SJSA1 (cell line): Measurements from ENCODE around the gene MRI1. TPM values are rescaled to one million over a fixed set of nuclear protein-coding genes. Genes with fewer than 3 reads are reported as not detected.

ENCODE experiments used
- DNase-seq, 2 experiments: peaks; one replicate each; pipeline ENCODE4 v3.0.0-alpha.2; 2015 to 2020; ENCODE audit warnings: low spot score in 2 of 2, low read depth in 1 of 2
- H3K27ac ChIP-seq: fragments of 250-450 bp; sonication (Bioruptor Pico); 2 replicates; pipeline ENCODE4 v1.5.1; 2020; ENCODE audit warnings: mild to moderate bottlenecking, moderate library complexity
- H3K27me3 ChIP-seq: fragments of 250-450 bp; sonication (Bioruptor Pico); replicated peaks from 2 replicates; pipeline ENCODE4 v1.5.1; 2020; ENCODE audit warnings: mild to moderate bottlenecking, moderate library complexity
- H3K36me3 ChIP-seq: fragments of 250-450 bp; sonication (Bioruptor Pico); 2 replicates; pipeline ENCODE4 v1.5.1; 2020; ENCODE audit warnings: mild to moderate bottlenecking
- H3K4me1 ChIP-seq: fragments of 250-450 bp; sonication (Bioruptor Pico); replicated peaks from 2 replicates; pipeline ENCODE4 v1.6.1; 2021; ENCODE audit warnings: mild to moderate bottlenecking
- H3K4me3 ChIP-seq: fragments of 250-450 bp; sonication (Bioruptor Pico); 2 replicates; pipeline ENCODE4 v1.5.1; 2020; ENCODE audit warnings: mild to moderate bottlenecking
- H3K9me3 ChIP-seq: fragments of 250-450 bp; sonication (Bioruptor Pico); replicated peaks from 2 replicates; pipeline ENCODE4 v1.5.1; 2020; ENCODE audit warnings: mild to moderate bottlenecking
- total RNA-seq: library from RNA; depleted of rRNA; stranded (reverse); fragments of >200 nt; shearing (Covaris generic); gene quantifications from 2 replicates; pipeline ENCODE4 v1.2.3, GENCODE V29; 2014; rRNA removed

MRI1 gene
- 34.4 and 45.4 TPM in 2 replicates for total RNA-seq

DNA sequence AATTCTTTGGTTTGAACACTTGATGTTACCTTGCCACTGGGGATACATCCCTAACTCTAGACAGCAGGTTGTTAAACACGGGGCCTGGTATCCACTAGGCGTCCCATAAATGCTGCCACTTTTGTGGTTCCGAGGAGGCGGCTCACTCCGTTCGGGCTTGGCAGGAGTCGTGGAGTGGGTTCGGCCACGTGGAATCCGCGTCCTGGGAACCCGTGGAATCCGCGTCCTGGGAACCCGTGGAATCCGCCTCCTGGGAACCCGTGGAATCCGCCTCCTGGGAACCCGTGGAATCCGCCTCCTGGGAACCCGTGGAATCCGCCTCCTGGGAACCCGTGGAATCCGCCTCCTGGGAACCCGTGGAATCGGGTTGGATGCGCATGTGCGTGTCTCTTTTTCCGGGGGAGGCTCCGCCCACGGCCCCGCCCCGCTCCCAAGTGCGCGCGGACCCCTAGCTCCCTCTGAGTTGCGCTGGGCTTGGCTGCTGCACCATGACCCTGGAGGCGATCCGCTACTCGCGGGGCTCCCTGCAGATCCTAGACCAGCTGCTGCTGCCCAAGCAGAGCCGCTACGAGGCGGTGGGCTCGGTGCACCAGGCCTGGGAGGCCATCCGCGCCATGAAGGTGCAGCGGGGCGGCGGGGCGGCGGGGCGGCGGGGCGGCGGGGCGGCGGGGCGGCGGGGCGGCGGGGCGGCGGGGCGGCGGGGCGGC lies at the start of gene MRI1:
TSS of gene MRI1 (plus strand) at position 422 of the 707 bp plus-strand sequence. CDS start at position 489, 67 bp downstream.
- peak; percentile 52 to 79 for DNase-seq
- no peaks in the 10 kb centered on the region; the same call in 1 of the 2 replicates for H3K9me3 ChIP-seq
- H3K36me3 ChIP-seq = peaks cover 70% of the 10 kb centered on the region
- H3K4me3 ChIP-seq = peak within 1 kb of the TSS; percentile 73
- H3K27ac ChIP-seq = no peak within 1 kb of the TSS
- H3K27me3 ChIP-seq = no peaks in the 10 kb centered on the region
- peaks cover 16% of the 10 kb centered on the region for H3K4me1 ChIP-seq

DNA sequence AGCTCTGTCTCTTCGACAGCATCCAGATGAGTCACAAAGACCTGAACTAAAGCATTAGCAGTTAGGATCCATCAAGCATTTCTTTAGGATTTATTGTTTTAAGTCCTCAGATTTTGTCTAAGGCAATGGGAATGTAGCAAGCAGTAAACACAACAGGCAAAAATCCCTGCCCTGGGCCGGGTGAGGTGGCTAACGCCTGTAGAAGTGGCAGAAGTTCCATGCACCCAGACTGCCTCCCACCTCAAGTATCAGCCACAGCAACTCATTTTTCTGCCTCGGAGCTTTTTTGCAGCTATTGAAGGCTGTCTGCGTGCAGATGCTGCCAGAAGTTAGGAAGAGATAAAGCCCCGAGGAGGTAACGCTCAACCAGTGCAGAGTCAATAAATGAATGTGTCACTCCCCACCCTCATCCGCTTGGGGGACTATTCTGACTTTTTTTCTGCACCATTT lies 47.1 kb upstream of the MRI1 start:
- H3K27me3 ChIP-seq = peaks cover 4% of the 10 kb centered on the region; the same call in 1 of the 2 replicates
- no peak overlapping the region for H3K27ac ChIP-seq
- H3K4me1 ChIP-seq = no peaks in the 10 kb centered on the region
- H3K4me3 ChIP-seq = no peak overlapping the region
- peaks cover 5% of the 10 kb centered on the region; the same call in 1 of the 2 replicates for H3K9me3 ChIP-seq
- DNase-seq = no peak
- H3K36me3 ChIP-seq = no peaks in the 10 kb centered on the region

DNA sequence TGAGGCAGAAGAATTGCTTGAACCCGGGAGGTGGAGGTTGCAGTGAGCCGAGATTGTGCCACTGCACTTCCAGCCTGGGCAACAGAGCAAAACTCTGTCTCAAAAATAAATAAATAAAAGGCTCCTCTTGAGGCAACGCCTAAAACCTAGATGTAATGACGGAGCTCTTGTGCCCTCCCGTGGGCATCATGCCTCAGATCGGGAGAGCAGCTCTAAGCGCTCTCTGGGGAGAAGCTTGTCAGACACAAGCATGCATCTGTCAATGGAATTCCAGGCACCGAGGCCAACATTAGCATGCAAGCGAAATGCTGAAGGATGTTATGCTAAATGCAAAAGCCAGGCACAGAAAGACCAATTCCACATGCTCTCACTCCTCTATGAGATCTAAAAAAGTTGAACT lies 45.6 kb upstream of the MRI1 start:
- Histone ChIP-seq H3K27ac (no peak overlapping the region), H3K4me1 (no peaks in the 10 kb centered on the region), H3K27me3 (no peaks in the 10 kb centered on the region), H3K9me3 (peaks cover 5% of the 10 kb centered on the region; the same call in 1 of the 2 replicates), H3K36me3 (no peaks in the 10 kb centered on the region), H3K4me3 (no peak overlapping the region)
- no peak for DNase-seq

DNA sequence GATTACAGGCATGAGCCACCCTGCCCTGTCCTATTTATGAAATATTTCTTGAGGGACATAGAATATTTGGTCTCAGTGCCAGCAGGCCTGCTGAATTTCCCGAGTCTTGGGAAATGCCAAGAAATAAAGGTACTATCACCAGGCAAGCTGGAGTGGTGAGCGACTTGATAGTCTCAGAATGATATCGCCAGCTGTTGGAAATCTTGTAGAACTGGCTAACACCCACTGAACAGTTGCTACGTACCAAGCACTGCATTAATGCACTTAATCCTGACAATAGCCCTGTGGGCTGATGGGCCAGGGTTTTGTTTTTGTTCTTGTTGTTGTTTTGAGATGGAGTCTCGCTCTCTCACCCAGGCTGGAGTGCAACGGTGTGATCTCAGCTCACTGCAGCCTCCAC lies 42.2 kb upstream of the MRI1 start:
- H3K4me3 ChIP-seq = no peak overlapping the region
- no peaks in the 10 kb centered on the region for H3K36me3 ChIP-seq
- no peak overlapping the region for H3K27ac ChIP-seq
- no peaks in the 10 kb centered on the region for H3K9me3 ChIP-seq
- H3K27me3 ChIP-seq = no peaks in the 10 kb centered on the region
- DNase-seq = no peak
- no peaks in the 10 kb centered on the region for H3K4me1 ChIP-seq

DNA sequence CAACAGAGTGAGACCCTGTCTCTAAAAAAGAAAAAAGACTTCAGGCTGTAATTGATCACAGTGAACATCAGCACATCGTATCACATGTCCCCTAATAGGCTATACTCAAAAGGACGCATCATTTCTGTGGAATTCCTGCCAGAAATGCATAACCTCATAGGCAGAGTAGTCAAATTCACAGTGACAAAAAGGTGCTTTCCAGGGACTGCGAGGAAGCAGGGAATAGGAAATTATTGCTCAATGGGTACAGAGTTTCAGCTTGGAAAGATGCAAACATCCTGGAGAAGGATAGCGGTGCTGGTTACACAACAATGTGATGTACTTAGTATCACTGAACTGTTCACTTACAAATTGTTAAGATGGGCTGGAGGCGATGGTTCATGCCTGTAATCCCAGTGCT lies 41.1 kb upstream of the MRI1 start:
- no peaks in the 10 kb centered on the region for H3K9me3 ChIP-seq
- H3K27ac ChIP-seq = no peak overlapping the region
- H3K36me3 ChIP-seq = no peaks in the 10 kb centered on the region
- no peak overlapping the region for H3K4me3 ChIP-seq
- no peaks in the 10 kb centered on the region for H3K4me1 ChIP-seq
- no peak for DNase-seq
- H3K27me3 ChIP-seq = no peaks in the 10 kb centered on the region

DNA sequence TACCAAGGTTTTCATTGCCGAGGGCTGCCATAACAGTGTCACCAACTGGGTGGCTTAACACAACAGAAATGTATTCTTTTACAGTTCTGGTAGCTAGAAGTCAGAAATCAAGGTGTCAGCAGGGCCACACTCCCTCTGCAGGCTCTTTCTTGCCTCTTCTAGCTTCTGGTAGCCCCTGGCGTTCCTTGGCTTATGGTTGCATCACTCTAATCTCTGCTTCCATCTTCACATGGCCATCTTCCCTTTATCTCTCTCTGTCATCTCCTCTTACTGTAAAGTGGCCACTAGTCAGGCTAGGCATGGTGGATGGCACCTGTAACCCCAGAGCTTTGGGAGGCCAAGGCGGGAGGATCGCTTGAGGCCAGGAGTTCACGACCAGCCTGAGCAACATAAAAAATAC lies 38.0 kb upstream of the MRI1 start:
- no peak overlapping the region for H3K4me3 ChIP-seq
- H3K36me3 ChIP-seq = no peaks in the 10 kb centered on the region
- DNase-seq = no peak
- H3K27me3 ChIP-seq = no peaks in the 10 kb centered on the region
- H3K27ac ChIP-seq = no peak overlapping the region
- H3K9me3 ChIP-seq = no peaks in the 10 kb centered on the region
- H3K4me1 ChIP-seq = peaks cover 15% of the 10 kb centered on the region

DNA sequence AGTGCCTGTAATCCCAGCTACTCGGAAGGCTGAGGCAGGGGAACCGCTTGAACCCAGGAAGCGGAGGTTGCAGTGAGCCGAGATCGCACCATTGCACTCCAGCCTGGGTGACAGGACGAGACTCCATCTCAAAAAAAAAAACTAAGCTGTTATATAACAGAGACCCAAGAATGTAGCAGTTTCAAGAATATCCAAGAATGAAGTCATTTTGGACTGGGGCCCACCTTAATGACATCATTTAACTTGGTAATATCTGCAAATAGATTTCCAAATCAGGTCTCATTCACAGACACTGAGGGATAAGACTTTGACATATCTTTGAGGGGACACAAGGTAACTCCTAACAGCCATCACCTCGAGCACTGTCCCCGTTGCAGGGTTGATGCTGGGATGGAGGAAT lies 36.5 kb upstream of the MRI1 start:
- Histone ChIP-seq H3K36me3 (no peaks in the 10 kb centered on the region), H3K27me3 (no peaks in the 10 kb centered on the region), H3K27ac (no peak overlapping the region), H3K4me1 (peaks cover 21% of the 10 kb centered on the region), H3K4me3 (no peak overlapping the region), H3K9me3 (no peaks in the 10 kb centered on the region)
- DNase-seq = no peak

DNA sequence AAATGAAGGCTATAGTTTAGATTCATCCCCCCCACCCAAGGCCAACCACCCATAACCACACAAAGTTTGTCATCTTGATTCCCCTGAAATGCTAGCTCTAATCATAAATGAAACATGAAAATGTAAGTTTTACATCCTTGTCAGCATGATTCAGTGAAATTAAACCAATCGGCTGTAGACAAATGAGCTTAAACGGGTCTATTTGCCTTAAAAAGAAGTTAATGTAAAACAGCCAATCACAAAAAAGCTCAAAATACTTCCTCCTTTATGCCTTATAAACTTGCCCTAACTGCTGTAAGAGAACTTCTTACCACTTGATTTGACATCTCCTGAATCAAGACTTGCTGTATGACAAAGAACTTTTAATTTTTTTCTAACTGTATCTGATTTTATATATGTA lies 34.5 kb upstream of the MRI1 start:
- H3K4me1 ChIP-seq = peaks cover 21% of the 10 kb centered on the region
- peak overlapping the region; percentile 95 for H3K27ac ChIP-seq
- H3K27me3 ChIP-seq = no peaks in the 10 kb centered on the region
- H3K9me3 ChIP-seq = no peaks in the 10 kb centered on the region
- no peaks in the 10 kb centered on the region for H3K36me3 ChIP-seq
- no peak for DNase-seq
- H3K4me3 ChIP-seq = no peak overlapping the region

DNA sequence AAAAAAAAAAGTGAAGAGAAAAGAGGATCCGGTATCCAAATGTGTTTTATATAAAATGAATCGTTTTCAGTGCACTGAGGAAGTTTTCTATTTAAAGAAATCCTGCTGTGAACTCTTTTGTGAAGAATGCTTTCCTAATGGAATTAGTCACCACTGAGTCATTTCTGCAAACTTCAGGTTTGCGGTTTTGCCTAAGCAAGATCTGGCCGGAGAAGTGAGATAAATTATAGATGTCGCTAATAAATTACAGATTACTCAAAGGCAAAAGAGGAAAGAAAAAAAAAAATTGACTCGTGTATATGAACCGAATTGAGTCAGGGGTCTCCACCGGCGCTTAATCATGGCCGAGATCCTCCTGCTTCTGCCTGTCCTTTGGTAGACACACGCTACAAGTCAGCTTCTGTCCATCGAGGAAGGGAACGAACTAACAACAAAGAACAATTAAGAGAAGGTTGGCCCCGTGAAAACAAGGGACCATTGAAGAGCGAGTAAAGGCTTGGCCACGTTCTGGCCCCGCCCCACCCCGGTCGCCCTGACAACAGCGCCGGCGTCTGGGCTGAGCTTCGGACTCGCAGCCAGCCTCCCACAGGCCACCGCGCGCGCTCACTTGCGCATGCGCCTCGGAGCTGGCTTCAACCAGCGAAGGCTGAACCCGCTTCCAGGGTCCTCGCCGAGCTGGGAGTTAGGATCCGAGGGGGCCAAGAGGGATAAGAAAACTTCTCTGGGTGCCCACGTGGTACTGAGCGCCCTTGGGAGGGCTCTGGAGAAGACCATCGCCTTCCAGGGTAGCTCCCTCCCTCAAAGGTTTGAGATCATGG lies 33.0 kb upstream of the MRI1 start:
- Histone ChIP-seq H3K4me3 (peak overlapping the region; percentile 43), H3K27me3 (no peaks in the 10 kb centered on the region), H3K36me3 (no peaks in the 10 kb centered on the region), H3K4me1 (peaks cover 21% of the 10 kb centered on the region), H3K27ac (peak overlapping the region; percentile 95), H3K9me3 (no peaks in the 10 kb centered on the region)
- DNase-seq = peak; percentile 96 to 97

DNA sequence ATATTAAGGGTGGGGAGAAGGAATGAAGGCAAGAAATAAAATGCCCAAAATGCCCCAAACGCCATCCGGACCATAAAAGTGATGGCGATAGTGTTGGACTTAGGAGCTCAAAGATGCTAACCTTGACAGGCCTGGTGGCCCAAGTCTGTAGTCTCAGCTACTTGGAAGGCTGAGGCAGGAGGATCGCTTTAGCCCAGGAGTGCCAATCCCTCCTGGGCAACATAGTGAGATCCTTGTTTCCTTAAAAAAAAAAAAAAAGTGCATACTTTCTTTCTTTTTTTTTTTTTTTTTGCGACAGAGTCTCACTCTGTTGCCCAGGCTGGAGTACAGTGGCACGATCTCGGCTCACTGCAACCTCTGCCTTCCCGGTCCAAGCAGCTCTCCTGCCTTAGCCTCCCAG lies 32.0 kb upstream of the MRI1 start:
- Histone ChIP-seq H3K27ac (peak overlapping the region; percentile 95), H3K9me3 (no peaks in the 10 kb centered on the region), H3K4me3 (peak overlapping the region; percentile 43), H3K27me3 (no peaks in the 10 kb centered on the region), H3K36me3 (no peaks in the 10 kb centered on the region), H3K4me1 (peaks cover 21% of the 10 kb centered on the region)
- DNase-seq = no peak

DNA sequence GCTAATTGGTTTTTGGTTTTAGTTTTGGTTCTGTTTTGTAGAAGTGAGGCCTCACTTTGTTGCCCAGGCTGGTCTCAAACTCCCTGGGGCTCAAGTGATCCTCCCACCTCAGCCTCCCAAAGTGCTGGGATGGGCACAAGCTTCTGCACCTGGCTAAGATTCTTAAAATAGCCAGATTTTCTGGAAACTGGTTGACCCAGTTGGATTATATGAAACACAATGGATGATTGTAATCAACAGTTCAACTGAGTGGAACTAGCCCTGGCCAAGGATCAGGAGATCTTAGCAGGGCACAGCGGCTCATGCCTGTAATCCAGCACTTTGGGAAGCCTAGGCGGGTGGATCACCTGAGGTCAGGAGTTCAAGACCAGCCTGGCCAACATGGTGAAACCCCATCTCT lies 29.6 kb upstream of the MRI1 start:
- H3K4me3 ChIP-seq = no peak overlapping the region
- H3K27me3 ChIP-seq = no peaks in the 10 kb centered on the region
- DNase-seq = no peak
- H3K27ac ChIP-seq = no peak overlapping the region
- no peaks in the 10 kb centered on the region for H3K9me3 ChIP-seq
- peaks cover 17% of the 10 kb centered on the region for H3K4me1 ChIP-seq
- H3K36me3 ChIP-seq = peaks cover 5% of the 10 kb centered on the region; the same call in 1 of the 2 replicates

DNA sequence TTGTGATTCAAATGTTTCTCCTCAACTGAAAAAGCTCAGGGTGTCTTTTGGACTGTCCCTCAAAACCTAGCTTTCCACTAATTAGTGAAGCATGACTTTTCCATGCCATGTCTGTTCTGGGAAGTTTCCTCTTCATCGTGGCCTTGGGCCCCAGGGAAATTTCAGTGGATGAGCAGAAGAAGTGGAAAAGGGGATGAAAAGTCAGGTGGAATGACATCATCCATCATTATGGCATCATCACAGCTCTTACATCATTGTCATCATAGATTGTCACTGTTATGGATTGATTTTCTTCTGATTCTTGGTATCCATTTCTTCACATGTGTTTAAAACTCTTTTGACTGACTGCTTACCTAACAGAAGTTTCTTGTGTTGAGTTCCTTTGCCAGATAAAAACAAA lies 26.2 kb upstream of the MRI1 start:
- Histone ChIP-seq H3K36me3 (peaks cover 5% of the 10 kb centered on the region; the same call in 1 of the 2 replicates), H3K9me3 (no peaks in the 10 kb centered on the region), H3K27me3 (no peaks in the 10 kb centered on the region), H3K27ac (no peak overlapping the region), H3K4me1 (no peaks in the 10 kb centered on the region), H3K4me3 (no peak overlapping the region)
- no peak for DNase-seq

DNA sequence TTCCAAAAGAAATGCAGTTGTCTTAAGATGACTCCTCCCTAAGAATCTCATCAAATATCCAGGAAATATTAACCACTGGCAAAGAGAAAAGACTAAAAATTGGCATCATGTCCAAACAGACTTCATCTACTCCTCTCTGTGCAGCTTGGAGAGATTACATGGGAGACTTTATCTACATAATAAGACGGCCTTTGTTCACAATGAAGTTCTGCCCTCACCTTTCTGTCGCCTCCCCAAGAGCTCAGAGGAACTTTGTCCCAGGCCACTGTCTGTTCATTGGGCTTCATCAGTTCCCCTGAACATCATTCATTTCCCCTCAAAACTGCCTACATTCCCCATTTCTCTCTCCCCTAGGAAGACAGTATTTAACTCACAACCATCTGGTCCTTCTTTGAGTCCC lies 22.4 kb upstream of the MRI1 start:
- no peak for DNase-seq
- H3K4me3 ChIP-seq = no peak overlapping the region
- no peaks in the 10 kb centered on the region for H3K4me1 ChIP-seq
- H3K9me3 ChIP-seq = no peaks in the 10 kb centered on the region
- no peaks in the 10 kb centered on the region for H3K27me3 ChIP-seq
- peaks cover 5% of the 10 kb centered on the region; the same call in 1 of the 2 replicates for H3K36me3 ChIP-seq
- H3K27ac ChIP-seq = no peak overlapping the region

DNA sequence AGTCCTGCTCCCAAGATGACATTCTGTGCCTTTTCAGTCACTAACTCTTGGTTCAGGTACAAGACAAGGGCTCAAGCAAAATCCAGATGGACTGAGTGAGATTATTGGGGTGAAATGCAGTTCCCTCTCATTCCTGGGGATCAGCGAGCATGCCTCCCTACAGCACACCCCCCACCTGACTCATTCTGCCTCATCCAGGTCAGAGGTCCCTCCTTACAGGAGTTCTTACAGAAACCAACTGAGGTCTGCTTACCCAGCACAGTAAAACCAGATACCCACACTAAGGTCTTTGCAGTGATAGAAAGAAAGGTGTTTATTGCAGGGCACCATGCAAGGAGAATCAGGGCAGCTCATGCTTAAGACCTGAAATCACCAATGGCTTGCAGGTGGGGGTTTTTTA lies 21.6 kb upstream of the MRI1 start:
- Histone ChIP-seq H3K27ac (no peak overlapping the region), H3K4me3 (no peak overlapping the region), H3K36me3 (peaks cover 5% of the 10 kb centered on the region; the same call in 1 of the 2 replicates), H3K27me3 (no peaks in the 10 kb centered on the region), H3K9me3 (no peaks in the 10 kb centered on the region; the same call in 1 of the 2 replicates), H3K4me1 (no peaks in the 10 kb centered on the region)
- no peak for DNase-seq
